Frontal cortex (tissue), 4 donors: ENCODE data around the gene MAML3. TPM values are rescaled to one million over a fixed set of nuclear protein-coding genes. Genes with fewer than 3 reads are reported as not detected.

ENCODE experiments used
- DNase-seq, 2 donors: peaks; one replicate each; pipeline ENCODE4 v3.0.0; 2012; ENCODE audit warnings: low spot score in 2 of 2
- FAIRE-seq: peaks from 2 replicates; lab custom pipeline; 2012; peaks lifted over from hg19 to GRCh38; lab: Jason Lieb, UNC
- total RNA-seq: library from RNA; depleted of rRNA; stranded (reverse); fragments of >200 nt; gene quantifications from one replicate; pipeline ENCODE4 v1.2.3, GENCODE V29; 2014
- donor health status: control.
- donor health status: control.
- donor health status: control.

Gene MAML3
- total RNA-seq, 1 donor from 2014 or later, result 7.7 TPM

GRCh38 chr4:139860435-139861024 is 293.5 kb downstream of the MAML3 start:
- no peak for FAIRE-seq
- DNase-seq, result no peak

GRCh38 chr4:139859876-139860275 is 294.1 kb downstream of the MAML3 start:
- DNase-seq (no peak), FAIRE-seq (no peak)

GRCh38 chr4:139858436-139859205 is 295.4 kb downstream of the MAML3 start:
- FAIRE-seq, result no peak
- no peak for DNase-seq

- DNase-seq (no peak), FAIRE-seq (no peak)
Observed at GRCh38 chr4:139857977-139858376, 296.0 kb downstream of the MAML3 start.

GRCh38 chr4:139857021-139857420 is 297.0 kb downstream of the MAML3 start:
- no peak for DNase-seq
- FAIRE-seq, result no peak

- FAIRE-seq (no peak), DNase-seq (no peak)
Observed at GRCh38 chr4:139854668-139855403, 299.1 kb downstream of the MAML3 start.

- FAIRE-seq (no peak), DNase-seq (no peak)
Observed at GRCh38 chr4:139853309-139853708, 300.7 kb downstream of the MAML3 start.

- no peak for DNase-seq
- FAIRE-seq, result no peak
Observed at GRCh38 chr4:139852612-139853269, 301.2 kb downstream of the MAML3 start.

- no peak for FAIRE-seq
- no peak for DNase-seq
Observed at GRCh38 chr4:139851639-139852038, 302.3 kb downstream of the MAML3 start.

- FAIRE-seq (no peak), DNase-seq (no peak)
Observed at GRCh38 chr4:139851133-139851532, 302.9 kb downstream of the MAML3 start.

GRCh38 chr4:139849219-139849618 is 304.8 kb downstream of the MAML3 start:
- no peak for DNase-seq
- FAIRE-seq, result no peak

GRCh38 chr4:139848028-139848427 is 306.0 kb downstream of the MAML3 start:
- FAIRE-seq (no peak), DNase-seq (no peak)

- FAIRE-seq, result no peak
- no peak for DNase-seq
Observed at GRCh38 chr4:139847602-139848001, 306.4 kb downstream of the MAML3 start.

- FAIRE-seq, result no peak
- DNase-seq, result no peak
Observed at GRCh38 chr4:139846766-139847165, 307.2 kb downstream of the MAML3 start.

GRCh38 chr4:139845453-139846093 is 308.4 kb downstream of the MAML3 start:
- no peak for FAIRE-seq
- DNase-seq, result no peak

GRCh38 chr4:139844459-139845036 is 309.4 kb downstream of the MAML3 start:
- FAIRE-seq (no peak), DNase-seq (no peak)

GRCh38 chr4:139844057-139844456 is 309.9 kb downstream of the MAML3 start:
- no peak for FAIRE-seq

GRCh38 chr4:139843641-139844040 is 310.3 kb downstream of the MAML3 start:
- DNase-seq (no peak), FAIRE-seq (no peak)

More at GRCh38 chr4:139844057-139844456, 309.9 kb downstream of the MAML3 start:
- DNase-seq, result no peak

GRCh38 chr4:139841464-139842195 is 312.4 kb downstream of the MAML3 start:
- no peak for FAIRE-seq
- no peak for DNase-seq
